ENCODE data around the gene CEMIP2. TPM values are rescaled to one million over a fixed set of nuclear protein-coding genes. Genes with fewer than 3 reads are reported as not detected.

Gene CEMIP2
- total RNA-seq, 4 donors from 2014 or later = 7.6 to 34.5 (median 12.3) TPM

GRCh38 chr9:71690063-71690688 lies 78.1 kb downstream of the CEMIP2 start:
- no peaks in the 10 kb centered on the region for H3K27me3 ChIP-seq
- H3K9me3 ChIP-seq = no peaks in the 10 kb centered on the region
- DNase-seq = no peak
- 83 to 91% methylated on average over 10 of the region's 10 CpGs for WGBS, 2 donors
- intact Hi-C loops (cut with DNase I) = no loop called here
- peak overlapping the region in 1 of 4 donors; percentile 28 for H3K27ac ChIP-seq
- peaks cover 0 to 11% (median 0%) of the 10 kb centered on the region in 3 donors for H3K4me1 ChIP-seq
- TF ChIP-seq POLR2A (IDR thresholded peaks at IDR 0.05) (no peak), CTCF (IDR thresholded peaks at IDR 0.05) (no peak)
- H3K4me3 ChIP-seq = no peak overlapping the region
- H3K36me3 ChIP-seq = peaks cover 0 to 79% (median 0%) of the 10 kb centered on the region in 3 donors

DNA sequence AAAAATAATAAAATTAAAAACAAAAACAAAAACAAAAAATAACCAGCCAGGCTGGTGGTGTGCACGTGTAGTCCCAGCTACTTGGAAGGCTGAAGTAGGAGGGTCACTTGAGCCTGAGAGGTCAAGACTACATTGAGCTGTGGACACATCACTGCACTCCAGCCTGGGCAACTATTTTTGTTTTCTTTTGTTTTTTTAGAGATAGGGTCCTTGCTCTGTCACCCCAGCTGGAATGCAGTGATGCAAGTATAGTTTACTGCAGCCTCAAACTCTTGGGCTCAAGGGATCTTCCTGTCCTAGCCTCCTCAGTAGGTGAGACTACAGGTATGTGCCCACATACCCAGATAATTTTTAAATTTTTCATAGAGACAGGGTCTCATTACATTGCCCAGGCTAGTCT lies 80.6 kb downstream of the CEMIP2 start:
- Histone ChIP-seq H3K27me3 (no peaks in the 10 kb centered on the region), H3K4me1 (peaks cover 0 to 26% (median 0%) of the 10 kb centered on the region in 3 donors), H3K4me3 (no peak overlapping the region), H3K9me3 (no peaks in the 10 kb centered on the region), H3K36me3 (peaks cover 0 to 56% (median 0%) of the 10 kb centered on the region in 3 donors), H3K27ac (no peak overlapping the region)
- intact Hi-C loops (cut with DNase I) = no loop called here
- WGBS, 2 donors = 81 to 84% methylated on average over 1 of the region's 1 CpG
- DNase-seq = no peak
- TF ChIP-seq CTCF (IDR thresholded peaks at IDR 0.05) (no peak), POLR2A (IDR thresholded peaks at IDR 0.05) (no peak)

DNA sequence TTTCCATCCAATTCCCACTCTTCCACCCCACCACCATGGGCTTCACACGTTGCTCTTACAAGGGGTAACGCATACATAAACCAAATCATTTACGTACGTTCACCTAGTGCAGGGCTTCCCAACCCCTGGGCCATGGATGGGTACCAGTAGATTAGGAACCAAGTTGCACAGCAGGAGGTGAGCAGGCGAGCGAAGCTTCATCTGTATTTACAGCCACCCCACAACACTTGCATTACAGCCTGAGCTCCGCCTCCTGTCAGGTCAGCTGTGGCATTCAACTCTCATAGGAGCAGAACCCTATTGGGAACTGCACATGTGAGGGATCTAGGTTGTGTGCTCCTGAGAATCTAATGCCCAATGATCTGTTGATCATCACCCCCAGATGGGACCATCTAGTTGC lies 82.3 kb downstream of the CEMIP2 start:
- no peak for DNase-seq
- H3K4me1 ChIP-seq = peaks cover 0 to 32% (median under 1%) of the 10 kb centered on the region in 3 donors
- H3K36me3 ChIP-seq = peaks cover 0 to 45% (median 0%) of the 10 kb centered on the region in 3 donors
- TF ChIP-seq CTCF (IDR thresholded peaks at IDR 0.05) (no peak), POLR2A (IDR thresholded peaks at IDR 0.05) (no peak)
- 91 to 93% methylated on average over 7 of the region's 7 CpGs for WGBS, 2 donors
- no peaks in the 10 kb centered on the region for H3K27me3 ChIP-seq
- intact Hi-C loops (cut with DNase I) = no loop called here
- no peaks in the 10 kb centered on the region for H3K9me3 ChIP-seq
- no peak overlapping the region for H3K4me3 ChIP-seq
- no peak overlapping the region for H3K27ac ChIP-seq

DNA sequence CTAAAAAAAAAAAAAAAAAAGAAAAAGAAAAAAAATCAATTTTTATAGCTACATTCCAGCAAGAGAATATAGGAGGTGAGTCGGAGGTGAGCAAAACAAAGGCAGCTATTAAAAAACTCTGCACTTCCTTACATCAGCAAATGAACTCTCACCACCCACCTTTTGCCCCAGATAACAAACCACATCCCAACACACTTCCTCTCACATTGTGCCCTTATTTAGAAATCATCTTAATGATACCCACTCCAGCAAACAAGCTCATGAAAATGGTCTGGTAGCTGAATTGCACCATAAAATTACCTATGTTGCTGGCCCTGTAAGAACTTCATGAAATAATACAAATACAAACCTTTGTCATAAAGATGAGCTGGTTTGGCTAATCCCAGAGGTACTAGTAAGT lies 82.9 kb downstream of the CEMIP2 start:
- H3K36me3 ChIP-seq = peaks cover 0 to 39% (median 0%) of the 10 kb centered on the region in 3 donors
- H3K4me3 ChIP-seq = no peak overlapping the region
- H3K27me3 ChIP-seq = no peaks in the 10 kb centered on the region
- 61 to 63% methylated on average over 1 of the region's 1 CpG for WGBS, 2 donors
- peaks cover 0 to 36% (median 6%) of the 10 kb centered on the region in 3 donors for H3K4me1 ChIP-seq
- no peaks in the 10 kb centered on the region for H3K9me3 ChIP-seq
- intact Hi-C loops (cut with DNase I) = no loop called here
- TF ChIP-seq CTCF (IDR thresholded peaks at IDR 0.05) (no peak), POLR2A (IDR thresholded peaks at IDR 0.05) (no peak)
- DNase-seq = no peak
- H3K27ac ChIP-seq = no peak overlapping the region

DNA sequence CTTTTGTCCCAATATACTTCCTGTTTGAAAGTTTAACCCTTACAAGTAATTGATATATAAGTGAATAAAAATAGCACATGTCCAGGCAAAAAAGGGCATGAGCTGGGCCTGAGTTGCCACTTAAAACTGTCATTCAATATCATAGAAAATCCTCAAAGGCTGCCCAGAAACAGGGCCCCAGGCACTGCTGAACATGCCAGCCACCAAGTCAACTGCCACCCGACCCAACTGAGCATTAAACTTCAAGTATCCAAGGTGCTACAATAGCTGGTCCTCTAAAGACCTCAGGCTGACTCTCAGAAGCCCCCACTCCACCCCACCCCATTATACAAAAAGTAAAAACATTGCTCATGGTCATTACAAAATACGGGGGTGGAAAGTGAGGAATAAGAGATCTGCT lies 83.7 kb downstream of the CEMIP2 start:
- no peak for DNase-seq
- Histone ChIP-seq H3K4me3 (no peak overlapping the region), H3K27ac (no peak overlapping the region), H3K36me3 (peaks cover 0 to 31% (median 0%) of the 10 kb centered on the region in 3 donors), H3K4me1 (peaks cover 0 to 39% (median 6%) of the 10 kb centered on the region in 3 donors), H3K27me3 (no peaks in the 10 kb centered on the region), H3K9me3 (no peaks in the 10 kb centered on the region)
- TF ChIP-seq POLR2A (IDR thresholded peaks at IDR 0.05) (no peak), CTCF (IDR thresholded peaks at IDR 0.05) (no peak)
- WGBS, 2 donors = 63 to 69% methylated on average over 2 of the region's 2 CpGs
- intact Hi-C loops (cut with DNase I) = no loop called here
